Activated T-cell treated with anti-CD3 and anti-CD28 coated beads for 1 hour (primary cell): Measurements from ENCODE around the gene TDRD15.
"Not testable (repeated sequence)": the region's sequence is repeated elsewhere in the genome, so short reads cannot be mapped to it uniquely, and the experiment has no call there.

Experiments used
- DNase-seq: peaks from one replicate; pipeline ENCODE4 v3.0.0-alpha.2; 2020; ENCODE audit warnings: low read depth

TDRD15 gene

DNA sequence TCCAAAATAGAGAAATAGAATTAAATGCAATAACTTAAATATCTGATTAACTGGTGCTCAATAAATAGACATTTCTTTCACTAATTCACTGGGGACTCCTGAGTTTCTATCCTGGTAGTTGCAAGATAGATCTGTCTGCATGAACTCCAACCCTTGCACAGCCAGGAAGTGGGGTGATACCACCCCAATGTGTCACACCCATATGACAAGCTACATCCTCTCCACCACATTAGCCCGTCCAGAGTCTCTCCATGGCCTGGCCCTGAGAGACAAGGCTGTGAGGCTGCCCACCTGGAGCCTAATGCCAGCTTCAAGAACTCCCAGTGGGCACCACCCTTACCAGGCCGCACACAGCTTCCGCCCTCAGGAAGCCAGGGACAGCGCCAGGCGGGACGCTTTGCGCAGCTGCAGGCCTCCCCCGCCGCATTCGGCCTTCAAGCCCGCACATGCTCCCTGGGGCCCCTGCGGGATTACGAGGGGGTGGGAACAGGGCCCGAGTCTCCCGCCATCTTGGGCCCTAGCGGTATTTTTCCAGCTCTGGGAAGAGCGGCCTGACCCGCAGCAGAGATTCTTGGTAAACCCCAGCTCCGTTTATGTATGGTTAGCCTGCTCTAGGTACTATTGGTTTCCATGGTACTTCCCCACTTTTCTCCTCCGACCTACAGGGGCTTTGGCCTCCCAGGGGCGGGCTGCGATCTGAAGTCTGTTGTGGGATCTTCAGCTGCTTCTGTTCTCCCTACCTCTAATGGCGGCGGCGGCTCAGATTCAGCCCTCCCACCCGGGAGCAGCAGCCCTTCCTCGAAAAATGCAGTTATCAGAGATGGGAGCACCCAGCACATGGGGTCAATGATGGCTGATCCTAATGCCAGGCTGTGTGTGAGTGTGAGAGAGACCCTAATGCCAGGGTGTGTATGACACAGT, at the start of gene TDRD15:
TSS of gene TDRD15 (plus strand) at position 496 of the 921 bp plus-strand sequence. CDS start 13,500 bp downstream, outside the sequence.
- DNase-seq: no peak

DNA sequence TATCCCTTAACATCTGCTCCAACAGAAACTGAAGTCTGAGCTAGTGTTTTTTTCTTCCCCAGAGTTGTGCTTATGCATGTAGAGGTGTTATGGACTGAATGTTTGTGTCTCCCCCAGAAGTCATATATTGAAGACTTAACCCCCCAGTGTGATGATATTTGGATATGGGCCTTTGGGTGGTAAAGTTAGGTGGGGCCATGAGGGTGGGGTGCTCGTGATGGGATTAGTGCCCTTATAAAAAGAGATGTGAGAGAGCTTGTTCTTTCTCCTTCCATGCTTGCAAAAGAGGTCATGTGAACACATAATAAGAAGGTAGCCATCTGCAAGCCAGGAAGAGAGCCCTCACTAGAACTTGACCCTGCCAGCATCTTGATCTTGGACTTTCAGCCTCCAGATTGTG, 45.5 kb upstream of the TDRD15 start:
- no peak for DNase-seq

- DNase-seq: no peak
Observed at GRCh38 chr2:21083482-21083881, 40.3 kb upstream of the TDRD15 start.

DNA sequence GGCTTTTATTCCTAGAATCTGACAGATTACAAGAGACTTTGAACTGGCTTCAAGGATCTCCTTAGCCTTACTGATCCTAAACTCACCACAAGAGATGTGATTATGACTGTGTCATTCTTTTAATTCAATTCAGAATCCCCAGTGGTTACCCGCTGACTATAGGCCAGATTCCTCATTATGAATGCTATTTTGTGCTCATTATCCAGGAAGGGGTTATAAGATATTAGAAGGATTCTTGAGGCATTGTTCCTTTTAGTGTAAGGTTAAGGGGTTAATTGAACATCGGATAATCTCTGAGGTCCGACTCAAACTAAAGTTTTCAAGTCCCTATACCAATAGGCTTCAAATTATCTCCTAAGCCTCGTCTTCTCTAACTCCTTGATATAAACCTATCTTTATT, 39.4 kb upstream of the TDRD15 start:
- DNase-seq: no peak

- DNase-seq: no peak
Observed at GRCh38 chr2:21092308-21092869, 31.4 kb upstream of the TDRD15 start.

DNA sequence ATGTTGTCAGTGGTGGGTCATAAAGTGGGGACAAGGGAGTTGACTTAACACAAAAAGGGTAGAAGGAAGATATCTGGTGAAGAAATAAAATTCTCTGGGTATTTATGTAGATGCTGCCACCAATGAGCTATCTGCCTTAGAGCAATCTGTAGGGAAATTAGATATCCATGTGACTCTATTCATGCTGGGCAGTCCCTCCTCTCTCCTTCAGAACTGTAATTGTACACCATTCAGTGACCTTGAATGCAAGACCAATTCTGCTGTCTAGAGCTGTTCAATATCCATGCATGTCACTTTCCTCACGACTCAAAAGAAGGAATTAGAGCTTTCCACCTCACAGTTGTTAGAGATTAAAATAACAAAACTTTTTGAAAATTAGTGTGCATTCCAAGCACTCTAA, 28.6 kb upstream of the TDRD15 start:
- DNase-seq: no peak

DNA sequence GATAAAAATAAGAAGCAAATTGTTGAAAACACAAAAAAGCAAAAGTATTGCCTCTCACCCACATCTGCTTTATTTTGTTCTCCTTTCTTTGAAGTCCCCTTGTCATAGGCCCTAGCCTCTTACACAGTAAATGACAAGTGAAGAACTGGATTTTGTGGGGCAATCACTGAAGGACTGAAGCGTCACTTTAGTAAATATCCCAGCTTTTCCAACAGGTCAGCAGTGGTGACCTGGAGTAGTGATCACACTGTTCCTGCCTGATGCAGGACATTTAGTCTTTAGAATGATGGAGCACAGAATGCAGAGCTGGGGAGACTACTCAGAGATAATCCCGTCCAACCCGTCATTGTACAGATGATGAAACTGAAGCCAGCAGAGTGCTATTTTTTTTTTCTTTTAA, 28.1 kb upstream of the TDRD15 start:
- DNase-seq: no peak

DNA sequence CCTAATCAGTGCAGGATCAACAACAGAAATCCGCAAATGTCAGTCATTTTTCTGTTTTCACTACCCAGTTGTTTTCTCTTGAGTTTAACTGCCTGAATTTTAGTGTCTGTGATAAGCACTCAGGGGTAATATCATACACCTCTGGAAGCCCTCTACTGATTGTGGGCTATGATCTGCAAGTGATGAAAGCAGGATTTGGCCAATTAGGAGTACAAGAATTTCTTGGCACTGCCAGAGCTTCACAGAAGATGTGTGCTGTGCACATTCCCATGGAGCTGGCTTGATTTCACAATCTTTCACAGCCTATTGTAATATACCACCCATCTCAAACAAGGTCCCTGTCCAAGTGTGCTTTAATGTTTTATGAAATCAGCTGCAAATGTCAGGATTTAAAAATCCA, 27.3 kb upstream of the TDRD15 start:
- DNase-seq: no peak

GRCh38 chr2:21097331-21097730, 26.4 kb upstream of the TDRD15 start:
- DNase-seq: no peak

- no peak for DNase-seq
Observed at GRCh38 chr2:21098294-21098693, 25.5 kb upstream of the TDRD15 start.

- no peak for DNase-seq
Observed at GRCh38 chr2:21099281-21099907, 24.4 kb upstream of the TDRD15 start.

DNA sequence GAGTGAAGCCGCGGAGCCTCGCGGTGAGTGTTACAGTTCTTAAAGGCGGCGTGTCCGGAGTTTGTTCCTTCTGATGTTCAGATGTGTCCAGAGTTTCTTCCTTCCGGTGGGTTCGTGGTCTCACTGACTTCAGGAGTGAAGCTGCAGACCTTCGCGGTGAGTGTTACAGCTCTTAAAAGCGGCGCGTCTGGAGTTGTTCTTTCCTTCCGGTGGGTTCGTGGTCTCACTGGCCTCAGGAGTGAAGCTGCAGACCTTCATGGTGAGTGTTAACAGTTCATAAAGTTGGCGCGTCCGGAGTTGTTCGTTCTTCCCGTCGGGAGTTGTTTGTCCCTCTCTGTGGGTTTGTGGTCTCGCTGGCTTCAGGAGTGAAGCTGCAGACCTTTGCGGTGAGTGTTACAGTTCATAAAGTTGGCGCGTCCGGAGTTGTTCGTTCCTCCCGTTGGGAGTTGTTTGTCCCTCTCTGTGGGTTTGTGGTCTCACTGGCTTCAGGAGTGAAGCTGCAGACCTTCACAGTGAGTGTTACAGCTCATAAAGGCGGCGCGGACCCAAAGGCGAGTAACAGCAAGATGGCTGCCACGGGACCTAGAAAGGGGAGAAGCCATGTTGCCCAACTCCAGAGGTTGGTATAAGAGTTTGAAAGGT, 22.1 kb upstream of the TDRD15 start:
- DNase-seq: not testable (repeated sequence)

DNA sequence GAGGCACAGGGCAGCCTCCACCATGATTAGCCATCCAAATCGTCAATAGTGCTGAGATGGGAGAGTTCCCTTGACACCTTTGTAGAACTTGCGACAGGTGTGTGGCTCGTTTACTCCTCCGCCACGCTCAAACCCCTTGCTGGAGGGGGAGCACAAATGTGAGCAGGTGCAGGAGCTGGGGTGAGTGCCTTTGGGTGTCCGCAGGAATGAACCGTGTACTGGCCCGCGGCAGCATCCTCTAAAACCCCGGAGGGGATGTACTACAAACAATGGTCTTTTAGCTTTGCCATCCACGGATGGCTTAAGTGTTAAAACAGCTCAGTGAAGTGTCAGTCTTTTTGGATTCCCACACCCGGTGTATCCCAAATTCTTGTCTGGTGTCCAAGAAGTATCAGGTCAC, 21.4 kb upstream of the TDRD15 start:
- DNase-seq: no peak

DNA sequence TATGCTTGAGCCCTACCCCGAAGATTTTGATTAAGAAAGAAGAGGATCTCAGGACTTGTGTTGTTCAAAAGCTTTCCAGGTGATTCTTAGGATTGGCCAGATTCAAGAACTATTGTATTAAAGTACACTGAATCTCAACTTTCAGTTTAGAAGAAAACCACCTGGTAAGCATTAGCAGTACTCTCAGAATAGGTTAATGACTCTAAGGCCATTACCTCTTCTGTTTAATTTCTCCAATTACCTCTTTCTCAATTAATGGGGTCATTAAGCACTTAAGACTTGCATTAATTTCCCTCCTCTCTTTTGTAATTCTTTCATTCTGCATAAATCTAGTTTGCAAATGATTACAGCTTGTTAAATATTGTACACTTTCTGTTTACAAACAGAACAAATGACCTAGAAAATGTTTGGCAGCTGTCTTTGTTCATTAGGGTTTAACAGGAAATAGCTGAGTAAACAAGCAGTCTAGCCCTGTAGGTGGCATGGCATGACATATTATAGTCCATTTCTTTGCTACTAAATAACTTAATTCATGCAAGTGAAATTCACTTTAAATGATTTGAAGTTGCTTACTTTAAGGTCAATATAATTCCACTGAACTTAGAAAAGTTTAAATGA, 20.4 kb upstream of the TDRD15 start:
- DNase-seq: no peak

DNA sequence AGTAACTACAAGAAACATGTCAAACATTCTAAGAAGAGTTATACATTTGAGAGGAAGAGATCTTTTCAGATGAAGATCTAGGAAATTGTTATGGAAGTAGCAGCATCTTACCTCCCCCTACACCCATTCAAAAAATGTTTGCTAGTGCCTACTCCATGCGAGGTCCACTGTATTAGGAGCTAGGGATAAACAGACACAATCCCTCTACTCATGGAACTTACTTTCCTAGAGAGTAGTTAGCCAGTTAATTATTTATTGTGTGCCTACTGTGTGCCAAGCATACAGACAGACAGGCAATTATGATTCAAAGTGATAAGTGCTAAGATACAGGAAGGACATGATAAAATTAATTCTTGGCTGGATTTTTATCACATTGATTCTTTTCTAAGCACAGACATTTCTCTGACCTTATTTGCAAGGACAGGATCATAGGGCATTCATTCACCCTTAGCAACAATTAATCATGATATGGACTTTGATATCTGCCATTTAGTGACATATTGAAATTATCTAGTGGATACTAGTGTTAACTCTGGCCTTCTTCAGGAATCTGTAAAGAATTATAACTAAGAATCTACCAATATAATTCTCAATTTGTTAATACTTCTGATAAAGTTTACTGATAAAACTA, 19.6 kb upstream of the TDRD15 start:
- no peak for DNase-seq

DNA sequence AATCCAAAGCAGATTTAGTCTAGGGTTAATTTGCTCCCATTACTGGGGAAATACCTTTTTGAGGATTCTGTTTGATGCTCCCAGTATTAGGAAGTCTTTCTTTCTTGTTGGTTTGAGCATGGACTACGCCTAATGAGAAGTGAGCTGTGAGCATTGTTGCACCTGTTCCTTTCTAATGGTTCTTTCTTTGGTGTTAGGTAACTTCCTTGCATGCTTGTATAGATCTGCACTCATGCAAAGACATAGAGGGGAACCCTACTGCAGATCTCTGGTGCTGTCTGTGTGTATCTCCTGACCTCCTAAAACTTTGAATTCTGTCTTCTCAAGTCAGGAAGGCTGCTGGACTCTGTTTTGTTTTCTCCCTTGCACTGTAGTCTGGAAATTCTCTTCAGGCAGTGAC, 12.8 kb upstream of the TDRD15 start:
- DNase-seq: no peak

- DNase-seq: no peak
Observed at GRCh38 chr2:21117688-21118087, 6.1 kb upstream of the TDRD15 start.

GRCh38 chr2:21118302-21118920, 5.4 kb upstream of the TDRD15 start:
- no peak for DNase-seq

GRCh38 chr2:21131861-21132260, 8.1 kb downstream of the TDRD15 start:
- DNase-seq: no peak

GRCh38 chr2:21135585-21135984, 11.8 kb downstream of the TDRD15 start:
- no peak for DNase-seq

DNA sequence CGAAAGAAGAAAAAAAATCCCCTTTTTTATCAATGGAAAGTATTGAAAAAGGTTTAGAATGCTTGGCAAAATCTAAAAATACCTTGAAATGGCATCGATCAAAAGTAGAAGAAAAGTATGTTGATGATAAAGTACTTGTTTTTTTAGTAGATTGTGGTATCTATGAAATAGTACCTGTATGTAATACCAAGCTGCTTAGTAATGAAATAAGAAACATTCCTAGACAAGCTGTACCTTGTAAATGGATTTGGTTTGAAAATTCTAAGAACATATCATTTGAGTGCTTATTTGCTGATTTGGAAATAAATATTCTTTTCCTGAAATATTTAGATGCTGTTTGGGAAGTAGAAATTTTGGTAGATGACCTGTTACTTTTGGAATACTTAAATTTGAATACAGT, 18.4 kb downstream of the TDRD15 start:
- no peak for DNase-seq
